ENCODE measurements around the gene CFAP251. TPM values are rescaled to one million over a fixed set of nuclear protein-coding genes. Genes with fewer than 3 reads are reported as not detected.

CFAP251 gene
- total RNA-seq, 1 experiment from 2014 or later = 0.81 TPM

GRCh38 chr12:121942145-121942718 lies 23.8 kb downstream of the CFAP251 start:
- Histone ChIP-seq H2AFZ (ENCODE audit: low read length) (no peak overlapping the region), H3K23ac (ENCODE audit: insufficient read length, low read depth, low read length) (no peak overlapping the region), H3K27me3 (ENCODE audit: insufficient read depth, low read length) (no peaks in the 10 kb centered on the region), H3K79me1 (ENCODE audit: insufficient read depth, low read depth, low read length, poor library complexity, severe bottlenecking) (no peaks in the 10 kb centered on the region), H4K8ac (replicated peaks; ENCODE audit: insufficient read length, low read depth, low read length) (no peak overlapping the region), H2BK5ac (ENCODE audit: insufficient read length, low read length) (no peak overlapping the region), H3K56ac (ENCODE audit: insufficient read length, low read depth, low read length) (no peak overlapping the region), H3K18ac (ENCODE audit: insufficient read length, low read depth, low read length) (no peak overlapping the region), H3K27ac (ENCODE audit: insufficient read length, low read depth, low read length) (no peak overlapping the region), H3K23me2 (ENCODE audit: insufficient read length, low read depth, low read length, poor library complexity, severe bottlenecking) (no peaks in the 10 kb centered on the region), H3K4ac (ENCODE audit: low read depth, low read length) (no peak overlapping the region), H3K14ac (ENCODE audit: insufficient read depth, low read length) (no peak overlapping the region), H3K4me1 (ENCODE audit: insufficient read depth, low read length) (0 out of 2 replicates have a peak, but pooled peaks cover 4% of the 10 kb centered on the region), H2BK12ac (ENCODE audit: insufficient read length, low read depth, low read length) (no peak overlapping the region), H3T11ph (ENCODE audit: low read length) (no peak overlapping the region), H3K79me2 (ENCODE audit: insufficient read depth, low read length) (no peaks in the 10 kb centered on the region), H2BK15ac (ENCODE audit: low read depth, low read length) (no peak overlapping the region), H3K9me3 (ENCODE audit: control insufficient read depth, low read depth, low read length) (no peaks in the 10 kb centered on the region), H2AK5ac (ENCODE audit: insufficient read length, low read length) (no peak overlapping the region), H2BK20ac (ENCODE audit: low read depth, low read length, poor library complexity, severe bottlenecking) (no peak overlapping the region), H3K4me2 (ENCODE audit: insufficient read depth, insufficient read length, low read length) (no peak overlapping the region), H4K5ac (ENCODE audit: insufficient read length, low read depth, low read length) (no peak overlapping the region), H3K9ac (ENCODE audit: extremely low read depth, insufficient read length, low read length) (no peak overlapping the region), H4K20me1 (ENCODE audit: control insufficient read depth, insufficient read depth, insufficient read length) (no peaks in the 10 kb centered on the region), H2BK120ac (ENCODE audit: low read depth, low read length, poor library complexity, severe bottlenecking) (no peak overlapping the region), H4K91ac (ENCODE audit: insufficient read length, low read depth, low read length) (no peak overlapping the region)
- H3K9me3 Mint-ChIP-seq = peaks cover 6 to 11% of the 10 kb centered on the region in 2 experiments; a peak in 4 of 5 replicates
- peaks cover 9 to 10% of the 10 kb centered on the region in 2 experiments for H3K4me1 Mint-ChIP-seq
- H3K36me3 Mint-ChIP-seq (ENCODE audit: insufficient read depth in 1 of 3, low read depth in 3 of 3) = peaks cover 2 to 6% (median 4%) of the 10 kb centered on the region in 3 experiments; a peak in 4 of 7 replicates
- DNase-seq = no peak
- no peak overlapping the region for H3K4me3 Mint-ChIP-seq
- no CpG with 5 or more reads among the region's 15 CpGs for WGBS (ENCODE audit: extremely low coverage, insufficient read length, low lambda C conversion rate)
- H3K27ac Mint-ChIP-seq = no peak overlapping the region
- H3K27me3 Mint-ChIP-seq (ENCODE audit: low read depth) = no peaks in the 10 kb centered on the region; the same call in 1 of the 2 replicates
- TF ChIP-seq CTCF (conservative IDR thresholded peaks at IDR 0.05) = no peak

Data from H9 (cell line).